Right ventricle myocardium inferior (tissue), 1 donor: Measurements from ENCODE around the gene MAML3. TPM values are rescaled to one million over a fixed set of nuclear protein-coding genes. Genes with fewer than 3 reads are reported as not detected.

Experiments used
- ATAC-seq: fragments of 200-7000 bp; cut with Tn5 transposase; one replicate; pipeline ENCODE4 v1.9.1; 2020; ENCODE audit warnings: mild to moderate bottlenecking, moderate library complexity
- DNase-seq: peaks from one replicate; pipeline ENCODE4 v3.0.0; 2021; ENCODE audit errors: missing footprints
- intact Hi-C: fragments of 100-400 bp; cut with DNase I; formaldehyde crosslinking; loops from one replicate; pipeline ENCODE4 v1.11.0; 2022
- total RNA-seq: library from RNA; stranded (reverse); fragmentation: NEBNext Ultra II Directional; extraction: Animal tissue kit (Norgen Biotek cat#: 25700); gene quantifications from one replicate; pipeline ENCODE4 v1.2.1, GENCODE V29; 2021
- donor health status: DM: no; HTN: yes; CAD: no; lungs with severe emphysema.

The MAML3 gene
- total RNA-seq, 1 donor from 2014 or later, result 2.3 TPM

DNA sequence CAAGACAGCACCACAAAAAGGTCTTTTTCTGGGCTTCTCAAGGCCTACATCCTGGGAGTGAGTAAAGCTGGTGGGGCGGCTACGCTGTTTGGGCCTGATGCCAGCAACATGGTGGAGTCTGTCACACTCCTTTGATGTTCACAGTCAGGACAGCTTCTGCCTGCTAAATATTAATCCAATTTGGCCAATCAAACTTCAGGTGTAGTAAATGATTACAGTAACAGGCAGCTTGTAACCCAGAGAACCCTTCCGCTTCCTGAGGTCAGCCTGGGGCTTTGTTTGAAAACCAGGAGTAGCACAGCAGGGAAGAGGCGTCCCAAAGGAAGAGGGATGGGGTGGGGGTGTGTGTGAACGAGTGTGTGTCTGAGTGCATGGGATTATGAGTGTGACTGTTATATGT, 220.4 kb downstream of the MAML3 start:
- intact Hi-C loops, result no loop called here
- DNase-seq (no peak), ATAC-seq (no peak)

DNA sequence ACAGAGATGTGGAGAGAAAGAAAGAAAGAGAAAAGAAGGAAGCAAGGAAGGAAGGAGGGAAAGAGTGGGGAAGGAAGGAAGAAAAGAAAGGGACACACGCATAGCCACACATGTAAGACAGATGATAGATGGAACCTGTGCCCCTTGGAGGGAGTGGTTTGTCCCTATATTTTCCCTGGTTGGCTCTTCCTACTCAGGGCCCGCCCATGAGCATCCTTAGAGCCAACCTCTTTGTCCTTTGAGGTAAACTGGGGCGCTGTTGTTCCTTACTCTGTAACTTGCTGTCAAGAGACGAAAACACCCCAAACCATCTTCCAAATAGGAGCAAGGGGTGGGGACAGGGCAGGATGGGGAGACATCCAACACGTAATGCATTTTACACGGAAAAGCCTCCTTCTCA, 220.9 kb downstream of the MAML3 start:
- intact Hi-C loops, result no loop called here
- ATAC-seq (no peak), DNase-seq (no peak)

DNA sequence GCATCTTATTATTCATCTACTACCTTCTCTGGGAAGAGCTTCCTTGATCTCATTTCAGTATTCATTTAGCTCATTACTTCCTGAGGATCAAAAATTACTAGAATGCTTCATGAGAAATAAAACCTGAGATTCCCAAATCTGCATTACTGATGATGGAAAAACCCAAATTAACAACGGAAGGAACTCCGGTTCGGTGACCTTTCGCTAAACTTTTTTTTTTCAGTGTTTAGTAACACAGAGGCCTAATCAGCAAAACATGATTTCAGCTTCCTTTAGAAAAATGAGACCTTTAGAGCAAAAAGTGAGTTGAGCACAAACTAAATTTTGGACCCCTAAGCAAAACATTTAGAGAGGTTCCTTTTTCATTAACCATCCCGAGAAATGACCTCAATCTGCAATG, 229.2 kb downstream of the MAML3 start:
- ATAC-seq (no peak), DNase-seq (no peak)
- intact Hi-C loops, result loop anchor here (5.0 kb wide), 1 partner anchor 187 kb away; no protein-coding TSS in a partner anchor

DNA sequence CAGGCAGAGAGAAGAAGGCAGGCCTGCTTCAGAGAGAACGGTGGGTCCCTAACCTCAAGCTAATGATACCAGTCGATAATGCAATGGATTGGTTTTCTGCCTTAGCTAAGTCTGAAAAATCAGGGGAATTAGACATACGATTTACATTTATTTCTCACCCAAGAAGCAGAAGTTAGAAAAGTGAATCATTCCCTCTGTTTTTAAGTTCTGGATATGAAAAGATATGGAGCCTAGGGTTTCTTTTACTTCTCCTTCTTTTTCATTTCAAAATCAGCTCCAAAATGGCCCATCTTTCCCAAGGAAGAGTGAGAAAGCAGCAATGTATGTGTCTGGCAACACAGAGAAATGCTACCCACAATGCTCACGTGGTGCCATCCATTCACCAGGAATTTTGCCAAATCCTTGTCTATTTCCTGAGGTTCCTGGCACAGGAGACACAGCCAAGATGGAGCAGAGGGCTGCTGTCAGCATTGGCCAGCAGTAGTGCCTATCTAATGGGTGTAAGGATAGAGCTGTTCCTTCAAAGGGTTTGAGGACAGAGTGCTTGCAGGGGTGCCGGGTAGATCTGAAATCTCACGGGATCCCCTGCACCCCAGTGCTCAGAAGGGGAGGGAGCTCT, 231.5 kb downstream of the MAML3 start:
- intact Hi-C loops, result loop anchor here (5.0 kb wide), 1 partner anchor 185 kb away; no protein-coding TSS in a partner anchor

DNA sequence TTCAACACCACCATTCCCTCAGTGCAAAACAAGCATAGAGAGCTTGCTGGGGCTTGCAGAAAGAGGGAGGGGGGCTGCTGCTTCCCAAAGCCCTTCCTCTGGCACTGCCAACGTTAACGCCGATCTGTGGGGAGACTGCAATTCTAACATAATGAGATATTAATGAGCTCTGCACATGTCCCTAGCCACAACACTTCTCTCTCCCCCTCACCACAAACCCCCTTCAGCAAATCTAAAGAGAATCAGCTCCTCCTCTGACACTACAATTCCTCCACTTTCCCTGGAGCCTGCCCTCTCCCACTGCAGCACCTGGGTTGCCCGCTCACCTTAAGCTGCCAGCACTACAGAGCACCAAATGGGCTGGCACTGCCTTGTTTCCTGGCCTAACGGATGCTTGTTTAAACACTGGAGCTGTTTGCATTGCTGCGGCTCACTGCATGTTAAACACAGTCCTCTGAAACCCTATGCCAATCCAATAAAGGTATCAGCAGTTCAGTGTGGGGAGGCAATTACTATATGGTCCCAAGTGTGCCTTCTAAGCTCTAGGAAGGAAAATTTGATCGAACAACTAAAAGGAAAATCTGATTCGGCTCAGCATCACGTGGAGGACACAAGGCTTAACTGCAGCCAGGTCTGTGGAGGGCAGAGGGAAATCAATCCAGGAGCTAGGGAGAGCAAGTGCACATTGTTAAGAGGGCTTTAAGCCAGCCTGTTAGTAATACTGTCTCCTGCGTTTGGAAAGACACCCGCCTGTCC, 232.4 kb downstream of the MAML3 start:
- intact Hi-C loops, result loop anchor here (2.0 to 5.0 kb wide), 2 partner anchors 157 to 184 kb away; no protein-coding TSS in a partner anchor
- ATAC-seq (peak; percentile 44), DNase-seq (no peak)

More for the DNA sequence above, 231.5 kb downstream of the MAML3 start:
- peak; percentile 43 for ATAC-seq
- no peak for DNase-seq

DNA sequence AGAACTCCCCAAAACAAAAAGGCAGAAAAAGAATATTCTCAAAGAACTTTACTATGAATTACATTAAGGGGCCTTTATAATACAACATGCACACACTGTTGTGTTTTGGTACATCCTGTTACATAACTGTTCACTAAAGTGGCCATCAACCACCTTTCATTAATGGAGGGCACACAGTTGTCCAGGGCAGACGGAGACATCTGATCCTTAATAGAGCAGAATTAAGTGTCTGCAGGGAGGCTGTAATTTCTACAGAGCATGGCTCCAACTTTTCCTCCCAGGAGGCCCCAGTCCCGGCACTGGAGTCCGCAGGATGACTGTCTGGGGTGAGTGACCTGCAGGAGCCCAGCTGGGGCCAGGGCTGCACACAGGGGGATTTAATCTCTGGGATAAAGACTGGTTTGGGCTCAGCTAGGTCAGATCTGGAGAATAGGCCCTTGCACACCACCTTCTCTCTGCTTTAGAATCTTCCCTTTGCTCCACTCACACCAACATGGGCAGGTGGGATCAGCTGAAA, 233.4 kb downstream of the MAML3 start:
- ATAC-seq (peak; percentile 33), DNase-seq (no peak)
- intact Hi-C loops, result loop anchor here (2.0 to 5.0 kb wide), 2 partner anchors 156 to 183 kb away; no protein-coding TSS in a partner anchor

DNA sequence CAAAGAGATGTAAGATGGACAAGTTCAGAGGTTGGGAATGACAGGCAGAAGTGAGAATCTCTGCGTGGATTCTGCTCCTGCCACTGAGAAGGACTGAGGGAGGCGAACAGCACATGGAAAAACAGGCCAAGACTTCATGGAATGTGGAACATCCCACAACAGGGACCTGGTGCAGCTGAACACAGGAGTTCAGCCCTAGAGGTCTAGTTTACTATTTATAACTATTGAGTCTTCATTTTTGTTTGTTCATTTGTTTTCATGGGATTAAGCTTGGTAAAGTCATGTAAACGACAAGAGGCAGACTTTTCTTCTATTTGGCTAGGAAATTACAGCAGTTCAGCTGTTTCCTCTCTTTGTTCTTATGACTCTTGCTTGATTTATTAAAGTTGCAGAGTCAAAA, 234.5 kb downstream of the MAML3 start:
- intact Hi-C loops, result loop anchor here (5.0 kb wide), 2 partner anchors 83 to 102 kb away; no protein-coding TSS in a partner anchor
- peak; percentile 76 for ATAC-seq
- no peak for DNase-seq

DNA sequence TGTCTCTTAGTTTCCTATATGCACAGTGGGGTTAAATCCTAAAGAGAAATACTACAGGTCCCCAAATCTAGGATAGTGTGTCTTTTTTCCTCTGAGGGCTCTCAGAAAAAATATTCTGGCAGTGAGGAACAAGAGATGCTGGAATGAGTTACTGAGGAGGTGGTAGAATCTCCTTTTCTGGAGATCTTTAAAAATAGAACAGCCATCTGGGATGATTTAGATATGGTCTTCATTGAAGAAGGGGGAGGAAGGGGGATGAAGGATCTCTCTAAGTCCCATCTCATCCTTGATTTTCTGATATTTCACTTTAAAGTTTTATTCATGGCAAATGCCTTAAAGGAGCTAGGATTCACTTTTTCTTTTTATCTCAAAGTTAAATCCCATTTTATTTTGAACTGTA, 235.0 kb downstream of the MAML3 start:
- DNase-seq (no peak), ATAC-seq (no peak)
- intact Hi-C loops, result loop anchor here (5.0 kb wide), 2 partner anchors 83 to 102 kb away; no protein-coding TSS in a partner anchor

DNA sequence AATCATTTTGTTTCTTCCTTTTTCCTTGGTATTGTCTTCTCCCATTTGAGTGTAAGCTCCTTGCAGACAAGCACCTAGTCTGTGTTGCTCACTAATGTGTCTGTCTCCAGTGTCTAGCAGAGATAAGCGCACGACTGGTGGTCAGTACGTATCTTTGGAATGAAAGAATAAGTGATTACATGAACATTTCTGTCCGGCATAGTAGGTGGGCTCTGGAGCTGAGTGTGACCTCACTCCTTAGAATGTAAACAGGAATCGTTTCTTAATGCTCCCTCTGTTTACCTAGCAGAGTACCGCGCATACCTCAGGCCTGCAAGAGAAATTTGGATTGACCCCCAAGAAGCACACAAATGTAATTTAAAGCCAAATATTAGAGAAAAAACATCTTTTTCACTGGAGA, 235.4 kb downstream of the MAML3 start:
- DNase-seq (no peak), ATAC-seq (no peak)
- intact Hi-C loops, result loop anchor here (5.0 kb wide), 2 partner anchors 84 to 101 kb away; no protein-coding TSS in a partner anchor

DNA sequence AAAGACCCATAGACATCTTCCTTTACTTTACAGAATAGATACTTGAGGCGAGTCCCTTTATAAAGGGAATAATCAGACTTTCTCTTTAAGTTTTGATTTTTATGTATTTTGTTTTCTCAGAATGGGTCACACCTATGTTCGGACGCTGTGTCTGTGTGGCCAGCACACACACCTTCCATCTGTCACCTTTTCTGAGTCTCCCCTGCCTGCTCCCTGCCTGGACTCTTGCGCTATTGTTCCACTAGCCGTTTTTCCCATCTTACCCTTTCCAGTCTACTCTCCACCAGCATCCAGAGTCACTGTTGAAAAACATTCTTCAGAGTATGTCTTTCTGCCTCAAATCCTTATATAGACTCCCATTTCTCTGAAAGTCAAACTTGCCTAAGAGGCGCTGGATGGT, 236.1 kb downstream of the MAML3 start:
- intact Hi-C loops, result loop anchor here (5.0 kb wide), 2 partner anchors 84 to 101 kb away; no protein-coding TSS in a partner anchor
- no peak for ATAC-seq
- no peak for DNase-seq

DNA sequence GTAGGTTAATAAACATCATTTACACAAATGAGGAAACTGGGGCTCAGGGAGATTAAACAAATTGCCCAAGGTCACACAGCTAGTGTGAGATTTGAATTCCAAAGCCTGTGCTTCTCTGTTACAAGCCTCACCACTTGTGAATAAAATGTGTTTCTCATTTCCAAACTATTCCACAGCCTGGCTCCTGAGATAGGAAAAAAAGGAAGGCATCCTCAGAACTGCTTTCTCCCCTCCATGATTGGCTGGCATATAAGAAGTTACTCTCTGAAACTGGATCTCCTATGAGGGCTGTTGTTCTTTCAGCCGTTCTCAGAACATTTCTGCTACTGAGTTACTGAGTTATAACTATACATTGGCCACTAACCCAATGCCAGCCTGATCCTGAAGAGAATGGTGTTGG, 237.9 kb downstream of the MAML3 start:
- DNase-seq (no peak), ATAC-seq (no peak)
- intact Hi-C loops, result loop anchor here (5.0 kb wide), 2 partner anchors 86 to 99 kb away; no protein-coding TSS in a partner anchor

DNA sequence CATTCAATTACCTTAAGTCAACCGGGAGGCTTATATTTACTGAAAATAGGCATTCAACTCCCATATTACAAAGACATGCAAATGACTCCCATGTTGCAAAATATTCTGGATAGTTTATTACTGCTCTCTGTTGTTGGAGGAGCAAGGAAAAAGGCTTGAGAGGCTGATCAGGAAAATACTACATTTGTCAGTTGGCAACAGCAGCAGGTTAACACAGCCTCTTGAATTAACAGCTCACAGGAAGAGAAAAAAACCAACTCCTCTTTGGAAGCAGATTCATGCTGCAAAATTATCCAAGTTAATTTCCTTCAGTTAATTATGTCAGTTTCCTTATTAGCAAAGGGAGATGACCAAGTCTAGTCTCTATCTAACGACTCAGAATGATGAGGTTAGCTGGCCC, 238.9 kb downstream of the MAML3 start:
- intact Hi-C loops, result loop anchor here (5.0 kb wide), 2 partner anchors 87 to 98 kb away; no protein-coding TSS in a partner anchor
- no peak for DNase-seq
- no peak for ATAC-seq

DNA sequence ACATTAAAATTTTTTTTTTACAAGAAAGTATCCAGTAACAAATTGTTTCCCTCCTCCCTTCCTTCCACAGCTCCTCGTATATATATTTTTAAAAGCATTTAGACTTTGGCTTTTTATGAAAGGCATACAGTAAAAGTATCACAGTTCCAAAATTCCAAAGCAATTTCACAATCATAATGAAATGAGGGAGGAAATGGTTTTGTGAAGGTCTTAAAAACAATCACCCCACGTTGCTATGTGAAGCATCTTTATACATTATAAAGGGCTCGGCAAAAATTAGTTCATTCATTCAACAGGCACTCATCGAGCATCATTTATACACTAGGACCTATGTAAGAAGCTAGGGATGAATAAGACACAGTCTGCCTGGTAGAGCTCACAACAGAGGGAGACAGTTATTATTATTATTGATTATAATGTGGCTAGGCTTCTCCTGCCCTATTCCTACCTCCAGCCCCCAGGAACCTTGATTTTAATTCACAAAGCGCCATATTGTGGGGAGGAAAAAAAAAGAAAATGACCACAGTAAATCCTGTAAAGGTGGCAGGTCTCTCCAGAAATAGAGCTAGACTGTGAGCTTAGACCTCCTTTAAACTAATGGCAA, 239.9 kb downstream of the MAML3 start:
- DNase-seq (no peak), ATAC-seq (no peak)
- intact Hi-C loops, result loop anchor here (5.0 kb wide), 1 partner anchor 238 kb away; the partner anchor contains the start of gene MAML3

DNA sequence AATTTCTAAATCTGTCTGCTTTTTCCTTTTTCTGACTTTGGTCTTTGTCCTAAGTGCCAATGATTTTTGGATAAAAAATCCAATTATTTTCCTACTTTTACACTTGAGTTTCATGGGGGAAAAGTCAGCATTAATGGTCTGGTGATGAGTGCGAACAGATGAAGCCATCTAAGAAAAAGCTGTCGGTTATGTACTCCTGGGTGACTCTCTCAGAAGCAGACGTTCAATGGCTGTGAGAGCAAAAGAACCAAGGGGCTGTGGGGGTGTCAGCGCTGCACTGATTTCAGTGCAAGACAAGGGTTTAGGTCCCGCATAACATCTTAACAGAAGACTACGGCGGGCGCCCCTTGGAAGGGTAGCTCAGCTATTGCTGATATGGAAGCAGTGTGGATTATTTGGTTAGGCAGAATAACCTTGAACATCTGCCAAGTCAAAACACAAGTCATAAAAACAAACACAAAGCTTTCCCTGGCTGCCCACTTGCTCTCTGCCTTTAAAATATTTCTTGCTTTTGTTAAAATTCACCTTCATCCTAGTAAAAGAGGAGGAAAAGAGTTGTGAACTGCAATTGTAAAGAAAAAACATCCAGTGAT, 240.5 kb downstream of the MAML3 start:
- intact Hi-C loops, result loop anchor here (5.0 kb wide), 1 partner anchor 239 kb away; the partner anchor contains the start of gene MAML3
- DNase-seq (no peak), ATAC-seq (no peak)

DNA sequence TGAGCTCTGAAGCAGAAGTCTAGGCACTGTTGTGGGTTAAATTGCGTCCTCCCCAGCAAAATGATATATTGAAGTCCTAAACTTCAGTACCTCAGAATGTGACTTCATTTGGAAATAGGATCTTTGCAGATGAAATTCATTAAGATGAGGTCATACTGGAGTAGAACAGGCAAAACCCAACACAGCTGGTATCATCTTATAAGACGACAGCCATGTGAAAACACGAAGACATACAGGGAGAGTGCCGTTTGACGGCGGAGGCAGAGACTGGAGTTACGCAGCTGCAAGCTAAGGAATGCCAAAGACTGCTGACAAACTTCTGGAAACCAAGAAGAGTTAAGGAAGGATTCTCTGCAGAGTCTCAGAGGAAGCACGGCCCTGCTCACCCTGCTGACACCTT, 241.5 kb downstream of the MAML3 start:
- DNase-seq, result no peak
- ATAC-seq, result no peak
- intact Hi-C loops, result loop anchor here (5.0 kb wide), 1 partner anchor 240 kb away; the partner anchor contains the start of gene MAML3

DNA sequence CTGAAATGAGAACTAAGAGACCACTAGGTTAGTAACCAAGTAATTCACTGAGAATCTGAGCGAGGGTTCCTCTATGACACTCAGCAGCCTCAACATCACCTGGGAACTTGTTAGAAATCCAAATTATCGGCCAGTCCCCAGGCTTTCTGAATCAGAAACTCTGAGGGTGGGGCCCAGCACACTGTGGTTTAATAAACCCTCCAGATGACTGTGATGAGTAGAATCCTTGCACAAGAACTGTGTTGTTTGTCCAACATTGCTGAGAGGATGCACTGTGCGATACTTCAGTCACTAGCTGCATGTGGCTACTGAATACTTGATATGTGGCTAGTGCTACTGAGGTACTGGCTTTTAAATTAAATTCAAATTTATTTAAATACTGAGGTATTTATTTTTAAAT, 243.9 kb downstream of the MAML3 start:
- no peak for ATAC-seq
- intact Hi-C loops, result loop anchor here (5.0 kb wide), 1 partner anchor 242 kb away; the partner anchor contains the start of gene MAML3
- DNase-seq, result no peak

DNA sequence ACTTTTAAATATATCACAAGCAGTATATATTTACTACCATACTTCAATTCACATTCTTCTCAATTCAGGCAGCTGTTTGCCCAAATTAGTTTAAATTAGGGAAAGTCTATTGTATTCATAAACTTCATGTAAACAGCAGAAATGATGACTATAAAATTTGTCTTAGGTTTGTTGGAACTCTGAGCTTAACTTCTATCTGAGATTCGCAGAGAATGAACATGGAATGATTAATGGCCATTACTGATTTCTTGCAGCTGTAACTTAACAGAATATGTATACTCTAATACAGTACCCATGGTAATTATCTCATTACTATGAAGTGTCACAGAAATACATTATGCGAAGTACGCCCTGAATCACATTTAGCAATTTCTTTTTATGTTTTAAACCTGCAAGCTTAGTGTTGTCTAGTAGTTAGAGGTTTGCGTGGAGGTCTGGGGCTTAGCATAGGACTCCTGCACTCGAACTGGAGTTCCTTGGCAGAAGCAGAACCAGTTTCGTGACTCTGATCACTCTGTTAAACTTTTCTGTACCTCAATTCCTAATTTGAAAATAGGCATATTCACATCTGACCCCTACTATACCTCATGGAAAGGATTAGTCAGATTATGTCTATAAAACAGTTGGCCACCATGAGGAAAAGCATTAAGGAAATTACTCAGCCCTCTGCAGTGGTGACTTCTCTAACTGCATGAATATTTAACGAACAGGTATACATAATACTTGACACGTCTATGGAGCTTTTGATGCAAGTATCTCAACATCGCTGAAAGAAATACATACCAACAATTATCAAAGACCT, 245.1 kb downstream of the MAML3 start:
- DNase-seq, result no peak
- no peak for ATAC-seq
- intact Hi-C loops, result no loop called here
